Measurements from ENCODE around the gene CARS2.
"Not testable (repeated sequence)": the region's sequence is repeated elsewhere in the genome, so short reads cannot be mapped to it uniquely, and the experiment has no call there.

CARS2 gene

GRCh38 chr13:110639935-110640334, 66.0 kb downstream of the CARS2 start:
- FAIRE-seq (no peak), DNase-seq (ENCODE audit: low spot score) (no peak)

- FAIRE-seq (no peak), DNase-seq (ENCODE audit: low spot score) (no peak)
These were observed 66.8 kb downstream of the CARS2 start for GRCh38 chr13:110638814-110639806.

GRCh38 chr13:110638257-110638656, 67.7 kb downstream of the CARS2 start:
- DNase-seq (ENCODE audit: low spot score) (no peak), FAIRE-seq (no peak)

- FAIRE-seq = no peak
- DNase-seq (ENCODE audit: low spot score) = no peak
These were observed 68.2 kb downstream of the CARS2 start for GRCh38 chr13:110637747-110638146.

GRCh38 chr13:110637275-110637674, 68.6 kb downstream of the CARS2 start:
- no peak for FAIRE-seq
- no peak for DNase-seq (ENCODE audit: low spot score)

GRCh38 chr13:110636701-110637201, 69.2 kb downstream of the CARS2 start:
- FAIRE-seq = no peak
- no peak for DNase-seq (ENCODE audit: low spot score)

- no peak for FAIRE-seq
These were observed 69.9 kb downstream of the CARS2 start for GRCh38 chr13:110636053-110636475.

GRCh38 chr13:110635405-110636002, 70.4 kb downstream of the CARS2 start:
- FAIRE-seq (no peak), DNase-seq (ENCODE audit: low spot score) (no peak)

More at GRCh38 chr13:110636053-110636475, 69.9 kb downstream of the CARS2 start:
- DNase-seq (ENCODE audit: low spot score) = no peak

- DNase-seq (ENCODE audit: low spot score) (peak; percentile 82), FAIRE-seq (peak; percentile 35)
These were observed 71.4 kb downstream of the CARS2 start for GRCh38 chr13:110634558-110634957.

GRCh38 chr13:110633776-110634175, 72.1 kb downstream of the CARS2 start:
- FAIRE-seq (no peak), DNase-seq (ENCODE audit: low spot score) (no peak)

- not testable (repeated sequence) for FAIRE-seq; DNase-seq (ENCODE audit: low spot score)
These were observed 73.7 kb downstream of the CARS2 start for GRCh38 chr13:110632255-110632654.

- FAIRE-seq (no peak), DNase-seq (ENCODE audit: low spot score) (no peak)
These were observed 75.3 kb downstream of the CARS2 start for GRCh38 chr13:110630566-110631119.

GRCh38 chr13:110629735-110630134, 76.2 kb downstream of the CARS2 start:
- no peak for DNase-seq (ENCODE audit: low spot score)

GRCh38 chr13:110628952-110629701, 76.8 kb downstream of the CARS2 start:
- DNase-seq (ENCODE audit: low spot score) (no peak), FAIRE-seq (no peak)

More at GRCh38 chr13:110629735-110630134, 76.2 kb downstream of the CARS2 start:
- FAIRE-seq = no peak

- DNase-seq (ENCODE audit: low spot score) = no peak
- no peak for FAIRE-seq
These were observed 77.5 kb downstream of the CARS2 start for GRCh38 chr13:110628477-110628793.

GRCh38 chr13:110627761-110628476, 78.0 kb downstream of the CARS2 start:
- DNase-seq (ENCODE audit: low spot score) (no peak), FAIRE-seq (no peak)

GRCh38 chr13:110627351-110627750, 78.6 kb downstream of the CARS2 start:
- no peak for FAIRE-seq

GRCh38 chr13:110626521-110626920, 79.4 kb downstream of the CARS2 start:
- no peak for FAIRE-seq
- DNase-seq (ENCODE audit: low spot score) = no peak

More at GRCh38 chr13:110627351-110627750, 78.6 kb downstream of the CARS2 start:
- no peak for DNase-seq (ENCODE audit: low spot score)

GRCh38 chr13:110625771-110626321, 80.1 kb downstream of the CARS2 start:
- FAIRE-seq (no peak), DNase-seq (ENCODE audit: low spot score) (no peak)
